Measurements from ENCODE around the gene IMMP2L.
"Not testable (repeated sequence)": the region's sequence is repeated elsewhere in the genome, so short reads cannot be mapped to it uniquely, and the experiment has no call there.

The IMMP2L gene

GRCh38 chr7:111075498-111075897 is 486.8 kb downstream of the IMMP2L start:
- no peak overlapping the region for H3K27ac ChIP-seq
- TF ChIP-seq, protein P1, sequence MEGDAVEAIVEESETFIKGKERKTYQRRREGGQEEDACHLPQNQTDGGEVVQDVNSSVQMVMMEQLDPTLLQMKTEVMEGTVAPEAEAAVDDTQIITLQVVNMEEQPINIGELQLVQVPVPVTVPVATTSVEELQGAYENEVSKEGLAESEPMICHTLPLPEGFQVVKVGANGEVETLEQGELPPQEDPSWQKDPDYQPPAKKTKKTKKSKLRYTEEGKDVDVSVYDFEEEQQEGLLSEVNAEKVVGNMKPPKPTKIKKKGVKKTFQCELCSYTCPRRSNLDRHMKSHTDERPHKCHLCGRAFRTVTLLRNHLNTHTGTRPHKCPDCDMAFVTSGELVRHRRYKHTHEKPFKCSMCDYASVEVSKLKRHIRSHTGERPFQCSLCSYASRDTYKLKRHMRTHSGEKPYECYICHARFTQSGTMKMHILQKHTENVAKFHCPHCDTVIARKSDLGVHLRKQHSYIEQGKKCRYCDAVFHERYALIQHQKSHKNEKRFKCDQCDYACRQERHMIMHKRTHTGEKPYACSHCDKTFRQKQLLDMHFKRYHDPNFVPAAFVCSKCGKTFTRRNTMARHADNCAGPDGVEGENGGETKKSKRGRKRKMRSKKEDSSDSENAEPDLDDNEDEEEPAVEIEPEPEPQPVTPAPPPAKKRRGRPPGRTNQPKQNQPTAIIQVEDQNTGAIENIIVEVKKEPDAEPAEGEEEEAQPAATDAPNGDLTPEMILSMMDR (conservative IDR thresholded peaks at IDR 0.05), result no peak
- TF ChIP-seq ZFX (IDR thresholded peaks at IDR 0.05), result no peak

DNA sequence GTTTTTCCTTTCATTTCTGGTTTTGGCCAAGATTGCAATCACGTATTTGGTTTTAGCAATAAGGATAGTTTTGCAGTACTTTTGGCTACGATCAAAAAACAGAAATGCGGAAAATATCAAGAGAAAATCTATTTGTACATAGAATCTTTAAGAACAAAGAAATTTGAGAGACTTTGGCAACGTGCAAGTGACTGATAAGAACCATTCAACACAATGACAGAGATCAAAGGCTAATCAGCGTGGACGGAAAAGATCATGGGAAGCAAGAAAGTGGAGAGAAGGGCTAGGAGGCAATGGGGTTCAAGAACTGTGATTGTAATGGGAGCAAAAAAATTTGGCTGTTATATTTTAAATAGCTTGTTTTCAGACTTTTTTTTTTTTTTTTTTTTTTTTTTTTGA is 487.5 kb downstream of the IMMP2L start:
- TF ChIP-seq ZFX (IDR thresholded peaks at IDR 0.05), result no peak
- TF ChIP-seq, protein P1 (conservative IDR thresholded peaks at IDR 0.05), result no peak
- no peak overlapping the region for H3K27ac ChIP-seq

DNA sequence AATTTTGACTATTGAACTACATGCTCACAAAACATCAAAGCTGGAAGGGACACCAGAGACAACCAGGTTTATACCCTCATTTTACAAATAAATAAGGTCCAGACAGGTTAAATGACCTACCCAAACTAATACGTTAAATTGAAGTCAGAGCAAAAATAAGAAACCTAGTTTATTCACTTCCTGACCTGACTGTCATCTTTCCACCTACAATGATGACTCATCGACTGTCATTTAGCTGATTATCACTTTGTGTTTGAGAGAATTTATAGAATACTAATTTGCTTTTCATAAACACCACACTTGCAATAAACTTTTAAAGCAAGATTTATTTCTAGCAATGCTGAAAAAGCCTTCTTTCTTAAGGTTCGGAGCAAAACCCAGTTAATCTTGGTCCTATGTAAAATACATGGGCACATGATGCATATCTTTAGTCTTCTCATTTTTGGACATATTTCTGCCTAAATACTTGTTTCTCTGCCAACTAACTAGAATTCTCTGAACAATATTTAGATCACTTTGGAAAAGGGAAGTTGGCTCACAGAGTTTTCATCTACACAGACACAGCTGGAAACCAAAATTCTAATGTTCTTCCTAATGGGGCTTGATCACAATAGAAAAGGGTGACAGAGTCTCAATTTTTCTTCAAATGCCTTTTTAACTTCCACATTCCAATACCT is 488.1 kb downstream of the IMMP2L start:
- TF ChIP-seq, protein P1 (conservative IDR thresholded peaks at IDR 0.05), result no peak
- TF ChIP-seq ZFX (IDR thresholded peaks at IDR 0.05), result no peak
- no peak overlapping the region for H3K27ac ChIP-seq

DNA sequence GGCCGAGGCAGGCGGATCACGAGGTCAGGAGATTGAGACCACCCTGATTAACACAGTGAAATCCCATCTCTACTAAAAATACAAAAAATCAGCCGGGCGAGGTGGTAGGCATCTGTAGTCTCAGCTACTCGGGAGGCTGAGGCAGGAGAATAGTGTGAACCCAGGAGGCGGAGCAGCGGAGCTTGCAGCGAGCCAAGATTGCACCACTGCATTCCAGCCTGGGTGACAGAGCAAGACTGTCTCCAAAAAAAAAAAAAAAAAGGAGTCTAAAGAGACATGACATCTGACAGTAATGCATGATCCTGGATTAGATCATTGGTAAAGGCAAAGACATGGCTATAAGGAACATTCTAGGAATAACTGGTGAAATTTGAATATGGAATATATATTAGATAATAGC is 489.6 kb downstream of the IMMP2L start:
- H3K27ac ChIP-seq, result not testable (repeated sequence)

GRCh38 chr7:111071556-111071955 is 490.7 kb downstream of the IMMP2L start:
- no peak overlapping the region for H3K27ac ChIP-seq
- TF ChIP-seq, protein P1 (conservative IDR thresholded peaks at IDR 0.05), result no peak
- no peak for TF ChIP-seq ZFX (IDR thresholded peaks at IDR 0.05)

DNA sequence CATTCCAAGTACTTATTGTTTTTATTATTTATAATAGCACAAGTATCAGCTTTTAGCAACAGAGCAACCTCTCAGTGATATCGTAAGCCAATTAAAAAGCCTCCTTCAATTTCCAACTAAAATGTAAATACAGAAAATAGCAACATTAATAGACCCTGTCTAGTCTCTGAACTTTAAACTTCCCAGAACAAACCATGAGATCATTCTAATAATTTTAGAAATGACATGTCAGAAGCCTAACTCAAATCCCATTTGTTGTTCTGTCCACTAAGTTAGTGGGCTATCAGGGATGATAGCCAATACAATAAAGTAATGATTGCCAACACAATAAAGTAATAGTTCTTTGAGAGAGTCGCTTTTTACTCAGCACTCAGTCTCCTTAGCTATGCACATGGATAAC is 493.7 kb downstream of the IMMP2L start:
- no peak overlapping the region for H3K27ac ChIP-seq
- no peak for TF ChIP-seq ZFX (IDR thresholded peaks at IDR 0.05)
- TF ChIP-seq, protein P1 (conservative IDR thresholded peaks at IDR 0.05), result no peak

- no peak for TF ChIP-seq ZFX (IDR thresholded peaks at IDR 0.05)
- TF ChIP-seq, protein P1 (conservative IDR thresholded peaks at IDR 0.05), result no peak
- no peak overlapping the region for H3K27ac ChIP-seq
These were observed 494.6 kb downstream of the IMMP2L start for GRCh38 chr7:111067682-111068081.

GRCh38 chr7:111067251-111067650 is 495.0 kb downstream of the IMMP2L start:
- no peak overlapping the region for H3K27ac ChIP-seq
- TF ChIP-seq, protein P1 (conservative IDR thresholded peaks at IDR 0.05), result no peak
- no peak for TF ChIP-seq ZFX (IDR thresholded peaks at IDR 0.05)

All from C4-2B (cell line).